Measurements from ENCODE around the gene SH3D21.

DNA sequence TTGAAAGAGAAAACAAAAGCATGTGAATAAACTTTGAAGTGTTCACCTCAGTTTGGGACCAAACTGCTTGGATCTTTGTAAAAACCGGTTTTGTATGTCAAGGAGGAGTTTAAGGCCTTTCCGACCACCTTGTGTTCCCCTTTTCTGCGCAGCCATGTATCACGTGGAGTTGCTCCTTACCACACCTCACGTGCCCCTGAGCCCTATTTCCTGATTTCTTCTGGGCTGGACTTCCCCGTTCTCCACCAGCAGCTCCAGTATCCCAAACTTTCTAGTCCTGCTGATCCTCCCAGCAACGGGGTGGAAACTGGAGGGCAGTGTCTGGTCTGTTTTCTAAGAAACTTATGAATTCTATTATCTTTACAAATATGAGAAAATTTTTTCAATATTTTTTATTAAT lies 1.6 kb upstream of the SH3D21 start:
- TF ChIP-seq, protein P1, sequence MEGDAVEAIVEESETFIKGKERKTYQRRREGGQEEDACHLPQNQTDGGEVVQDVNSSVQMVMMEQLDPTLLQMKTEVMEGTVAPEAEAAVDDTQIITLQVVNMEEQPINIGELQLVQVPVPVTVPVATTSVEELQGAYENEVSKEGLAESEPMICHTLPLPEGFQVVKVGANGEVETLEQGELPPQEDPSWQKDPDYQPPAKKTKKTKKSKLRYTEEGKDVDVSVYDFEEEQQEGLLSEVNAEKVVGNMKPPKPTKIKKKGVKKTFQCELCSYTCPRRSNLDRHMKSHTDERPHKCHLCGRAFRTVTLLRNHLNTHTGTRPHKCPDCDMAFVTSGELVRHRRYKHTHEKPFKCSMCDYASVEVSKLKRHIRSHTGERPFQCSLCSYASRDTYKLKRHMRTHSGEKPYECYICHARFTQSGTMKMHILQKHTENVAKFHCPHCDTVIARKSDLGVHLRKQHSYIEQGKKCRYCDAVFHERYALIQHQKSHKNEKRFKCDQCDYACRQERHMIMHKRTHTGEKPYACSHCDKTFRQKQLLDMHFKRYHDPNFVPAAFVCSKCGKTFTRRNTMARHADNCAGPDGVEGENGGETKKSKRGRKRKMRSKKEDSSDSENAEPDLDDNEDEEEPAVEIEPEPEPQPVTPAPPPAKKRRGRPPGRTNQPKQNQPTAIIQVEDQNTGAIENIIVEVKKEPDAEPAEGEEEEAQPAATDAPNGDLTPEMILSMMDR (conservative IDR thresholded peaks at IDR 0.05; ENCODE audit: low read length), result no peak
- no peak for TF ChIP-seq EZH2phosphoT487 (IDR thresholded peaks at IDR 0.05; ENCODE audit: borderline replicate concordance)
